ENCODE measurements around the gene P4HTM.
A peak's percentile ranks its signal among the peaks of the same experiment; 100 is the strongest.

Gene P4HTM

GRCh38 chr3:49020330-49021212 is 30.5 kb downstream of the P4HTM start:
- H3K36me3 ChIP-seq = peaks cover 31% of the 10 kb centered on the region
- H3K4me1 ChIP-seq (ENCODE audit: control insufficient read depth in 1 of 2, insufficient read depth in 1 of 2, low read depth in 1 of 2, low read length in 1 of 2) = peaks cover 48 to 52% of the 10 kb centered on the region in 2 experiments
- H3K27me3 ChIP-seq = no peaks in the 10 kb centered on the region
- H3K4me3 ChIP-seq (ENCODE audit: low read depth in 1 of 2, low read length in 1 of 2) = peak overlapping the region; percentile 95 to 99
- H3K27ac ChIP-seq = peak overlapping the region; percentile 99
- TF ChIP-seq CTCF (IDR thresholded peaks at IDR 0.05) = no peak
- no peaks in the 10 kb centered on the region for H3K9me3 ChIP-seq

- H3K9me3 ChIP-seq = no peaks in the 10 kb centered on the region
- H3K27me3 ChIP-seq = no peaks in the 10 kb centered on the region
- peak overlapping the region; percentile 95 to 99 for H3K4me3 ChIP-seq (ENCODE audit: low read depth in 1 of 2, low read length in 1 of 2)
- no peak for TF ChIP-seq CTCF (IDR thresholded peaks at IDR 0.05)
- H3K36me3 ChIP-seq = peaks cover 31% of the 10 kb centered on the region
- H3K27ac ChIP-seq = peak overlapping the region; percentile 99
- peaks cover 48 to 52% of the 10 kb centered on the region in 2 experiments for H3K4me1 ChIP-seq (ENCODE audit: control insufficient read depth in 1 of 2, insufficient read depth in 1 of 2, low read depth in 1 of 2, low read length in 1 of 2)
Measured at GRCh38 chr3:49021213-49021812, 31.3 kb downstream of the P4HTM start.

- H3K4me3 ChIP-seq (ENCODE audit: low read depth in 1 of 2, low read length in 1 of 2) = peak within 1 kb of the TSS; percentile 95 to 99
- peak; percentile 98 for TF ChIP-seq CTCF (IDR thresholded peaks at IDR 0.05)
- H3K9me3 ChIP-seq = no peaks in the 10 kb centered on the region
- H3K27me3 ChIP-seq = no peaks in the 10 kb centered on the region
- peaks cover 36% of the 10 kb centered on the region for H3K36me3 ChIP-seq
- peak within 1 kb of the TSS; percentile 99 for H3K27ac ChIP-seq
- peaks cover 43 to 48% of the 10 kb centered on the region in 2 experiments for H3K4me1 ChIP-seq (ENCODE audit: control insufficient read depth in 1 of 2, insufficient read depth in 1 of 2, low read depth in 1 of 2, low read length in 1 of 2)
Measured at GRCh38 chr3:49021813-49022687, 32.0 kb downstream of the P4HTM start, which contains the start of gene NDUFAF3. Gene NDUFAF3 (plus strand): TSS chr3:49022121. CDS start chr3:49022145, 24 bp downstream.

GRCh38 chr3:49022688-49023171 is 32.7 kb downstream of the P4HTM start:
- peaks cover 36% of the 10 kb centered on the region for H3K36me3 ChIP-seq

More at GRCh38 chr3:49022688-49023171, 32.7 kb downstream of the P4HTM start:
- H3K9me3 ChIP-seq = no peaks in the 10 kb centered on the region
- peak overlapping the region; percentile 95 to 99 for H3K4me3 ChIP-seq (ENCODE audit: low read depth in 1 of 2, low read length in 1 of 2)
- no peaks in the 10 kb centered on the region for H3K27me3 ChIP-seq
- peaks cover 36 to 41% of the 10 kb centered on the region in 2 experiments for H3K4me1 ChIP-seq (ENCODE audit: control insufficient read depth in 1 of 2, insufficient read depth in 1 of 2, low read depth in 1 of 2, low read length in 1 of 2)
- TF ChIP-seq CTCF (IDR thresholded peaks at IDR 0.05) = no peak
- H3K27ac ChIP-seq = peak overlapping the region; percentile 99
